Bone marrow (tissue), 2 donors: Measurements from ENCODE around the gene MEF2C.
A peak's percentile ranks its signal among the peaks of the same experiment; 100 is the strongest.
"Not testable (repeated sequence)": the region's sequence is repeated elsewhere in the genome, so short reads cannot be mapped to it uniquely, and the experiment has no call there.

ENCODE experiments used
- DNase-seq, 2 donors: peaks; one replicate each; lab custom pipeline; 2025; lab: John Stamatoyannopoulos, UW

The MEF2C gene

GRCh38 chr5:88883059-88883835 lies at the start of gene MEF2C:
Gene MEF2C, minus strand, starts transcription at chr5:88883184. Its CDS starts 59,396 bp downstream, at chr5:88823788.
- DNase-seq, result peak; percentile 63 to 91

- no peak for DNase-seq
Observed at GRCh38 chr5:88932541-88932940, 49.6 kb upstream of the MEF2C start.

- DNase-seq, result no peak
Observed at GRCh38 chr5:88930335-88930734, 47.4 kb upstream of the MEF2C start.

GRCh38 chr5:88929385-88929784 lies 46.4 kb upstream of the MEF2C start:
- no peak for DNase-seq

GRCh38 chr5:88926774-88927173 lies 43.8 kb upstream of the MEF2C start:
- DNase-seq, result no peak

- DNase-seq, result no peak
Observed at GRCh38 chr5:88925692-88926490, 42.9 kb upstream of the MEF2C start.

GRCh38 chr5:88924330-88924657 lies 41.3 kb upstream of the MEF2C start:
- no peak for DNase-seq

- no peak for DNase-seq
Observed at GRCh38 chr5:88923623-88924329, 40.8 kb upstream of the MEF2C start.

- not testable (repeated sequence) for DNase-seq
Observed at GRCh38 chr5:88912743-88913142, 29.8 kb upstream of the MEF2C start.

GRCh38 chr5:88911059-88911572 lies 28.1 kb upstream of the MEF2C start:
- DNase-seq, result not testable (repeated sequence)

GRCh38 chr5:88904478-88904877 lies 21.5 kb upstream of the MEF2C start:
- DNase-seq, result not testable (repeated sequence)

- DNase-seq, result not testable (repeated sequence)
Observed at GRCh38 chr5:88903966-88904365, 21.0 kb upstream of the MEF2C start.

GRCh38 chr5:88901077-88901476 lies 18.1 kb upstream of the MEF2C start:
- DNase-seq, result not testable (repeated sequence)

- no peak for DNase-seq
Observed at GRCh38 chr5:88899096-88899737, 16.2 kb upstream of the MEF2C start.

GRCh38 chr5:88897748-88898147 lies 14.8 kb upstream of the MEF2C start:
- no peak for DNase-seq

GRCh38 chr5:88895681-88896501 lies 12.9 kb upstream of the MEF2C start:
- DNase-seq, result no peak

GRCh38 chr5:88892669-88893068 lies 9.7 kb upstream of the MEF2C start:
- DNase-seq, result no peak

GRCh38 chr5:88890070-88890781 lies 7.2 kb upstream of the MEF2C start:
- no peak for DNase-seq

GRCh38 chr5:88889189-88890069 lies 6.4 kb upstream of the MEF2C start:
- peak; percentile 53 to 63 for DNase-seq
